ENCODE data around the gene REM2.

REM2 gene

GRCh38 chr14:22935156-22935555, 52.1 kb downstream of the REM2 start:
- TF ChIP-seq FOXP2 (optimal IDR thresholded peaks at IDR 0.05; ENCODE audit: borderline replicate concordance, extremely low read depth, extremely low read length, insufficient read depth) (no peak), SIN3A (IDR thresholded peaks at IDR 0.05; ENCODE audit: borderline replicate concordance, insufficient read depth, low read length) (no peak), REST (IDR thresholded peaks at IDR 0.05; ENCODE audit: insufficient read depth in 1 of 2, low read depth in 2 of 2, low read length in 2 of 2) (no peak), TAF1 (IDR thresholded peaks at IDR 0.05; ENCODE audit: borderline replicate concordance, insufficient read depth, low read length) (no peak), POLR2AphosphoS5 (IDR thresholded peaks at IDR 0.05; ENCODE audit: low read depth, low read length) (no peak)
